ENCODE measurements around the gene TRIM40. TPM values are rescaled to one million over a fixed set of nuclear protein-coding genes. Genes with fewer than 3 reads are reported as not detected.
"Not testable (repeated sequence)": the region's sequence is repeated elsewhere in the genome, so short reads cannot be mapped to it uniquely, and the experiment has no call there.

TRIM40 gene
- polyA plus RNA-seq, 2 donors: 0.02 TPM; not detected in 1

GRCh38 chr6:30130179-30130679 lies 5.7 kb upstream of the TRIM40 start:
- Histone ChIP-seq H3K4me1 (ENCODE audit: control insufficient read depth in 2 of 2, insufficient read depth in 2 of 2, low read length in 1 of 2) (peaks cover 0 to 2% of the 10 kb centered on the region in 2 donors), H3K27ac (ENCODE audit: low read depth in 2 of 2, low read length in 1 of 2) (no peak overlapping the region), H3K4me3 (ENCODE audit: low read depth in 1 of 2, low read length in 2 of 2) (no peak overlapping the region), H3K9me3 (ENCODE audit: control insufficient read depth in 2 of 2, insufficient read depth in 1 of 2, low read depth in 1 of 2, low read length in 1 of 2) (no peaks in the 10 kb centered on the region), H3K27me3 (ENCODE audit: control insufficient read depth in 1 of 2, insufficient read depth in 2 of 2, low read length in 2 of 2) (peaks cover 0 to 4% of the 10 kb centered on the region in 2 donors), H3K36me3 (ENCODE audit: control insufficient read depth in 2 of 2, insufficient read depth in 2 of 2, low read length in 1 of 2) (no peaks in the 10 kb centered on the region)
- WGBS, 2 donors: 61 to 67% methylated on average over 4 of the region's 4 CpGs

- peaks cover 0 to 4% of the 10 kb centered on the region in 2 donors for H3K27me3 ChIP-seq (ENCODE audit: control insufficient read depth in 1 of 2, insufficient read depth in 2 of 2, low read length in 2 of 2)
- 25 to 32% methylated on average over 16 of the region's 16 CpGs for WGBS, 2 donors
- no peak overlapping the region for H3K27ac ChIP-seq (ENCODE audit: low read depth in 2 of 2, low read length in 1 of 2)
- no peaks in the 10 kb centered on the region for H3K36me3 ChIP-seq (ENCODE audit: control insufficient read depth in 2 of 2, insufficient read depth in 2 of 2, low read length in 1 of 2)
- no peak overlapping the region for H3K4me3 ChIP-seq (ENCODE audit: low read depth in 1 of 2, low read length in 2 of 2)
- no peaks in the 10 kb centered on the region for H3K9me3 ChIP-seq (ENCODE audit: control insufficient read depth in 2 of 2, insufficient read depth in 1 of 2, low read depth in 1 of 2, low read length in 1 of 2)
- peaks cover 0 to 2% of the 10 kb centered on the region in 2 donors for H3K4me1 ChIP-seq (ENCODE audit: control insufficient read depth in 2 of 2, insufficient read depth in 2 of 2, low read length in 1 of 2)
These were observed 4.8 kb upstream of the TRIM40 start for GRCh38 chr6:30130887-30131862.

GRCh38 chr6:30131947-30132497 lies 3.9 kb upstream of the TRIM40 start:
- Histone ChIP-seq H3K27ac (ENCODE audit: low read depth in 2 of 2, low read length in 1 of 2) (no peak overlapping the region), H3K4me1 (ENCODE audit: control insufficient read depth in 2 of 2, insufficient read depth in 2 of 2, low read length in 1 of 2) (peaks cover 0 to 2% of the 10 kb centered on the region in 2 donors), H3K4me3 (ENCODE audit: low read depth in 1 of 2, low read length in 2 of 2) (no peak overlapping the region), H3K27me3 (ENCODE audit: control insufficient read depth in 1 of 2, insufficient read depth in 2 of 2, low read length in 2 of 2) (peaks cover 0 to 4% of the 10 kb centered on the region in 2 donors), H3K9me3 (ENCODE audit: control insufficient read depth in 2 of 2, insufficient read depth in 1 of 2, low read depth in 1 of 2, low read length in 1 of 2) (no peaks in the 10 kb centered on the region), H3K36me3 (ENCODE audit: control insufficient read depth in 2 of 2, insufficient read depth in 2 of 2, low read length in 1 of 2) (no peaks in the 10 kb centered on the region)
- 81 to 89% methylated on average over 2 of the region's 2 CpGs for WGBS, 2 donors

- no peak overlapping the region for H3K4me3 ChIP-seq (ENCODE audit: low read depth in 1 of 2, low read length in 2 of 2)
- 83 to 88% methylated on average over 2 of the region's 2 CpGs for WGBS, 2 donors
- H3K9me3 ChIP-seq (ENCODE audit: control insufficient read depth in 2 of 2, insufficient read depth in 1 of 2, low read depth in 1 of 2, low read length in 1 of 2): no peaks in the 10 kb centered on the region
- H3K36me3 ChIP-seq (ENCODE audit: control insufficient read depth in 2 of 2, insufficient read depth in 2 of 2, low read length in 1 of 2): no peaks in the 10 kb centered on the region
- peaks cover 0 to 3% of the 10 kb centered on the region in 2 donors for H3K27me3 ChIP-seq (ENCODE audit: control insufficient read depth in 1 of 2, insufficient read depth in 2 of 2, low read length in 2 of 2)
- no peaks in the 10 kb centered on the region for H3K4me1 ChIP-seq (ENCODE audit: control insufficient read depth in 2 of 2, insufficient read depth in 2 of 2, low read length in 1 of 2)
- no peak overlapping the region for H3K27ac ChIP-seq (ENCODE audit: low read depth in 2 of 2, low read length in 1 of 2)
These were observed 793 bp upstream of the TRIM40 start for GRCh38 chr6:30135147-30135546.

GRCh38 chr6:30136570-30137286 lies 788 bp downstream of the TRIM40 start:
- Histone ChIP-seq H3K27me3 (ENCODE audit: control insufficient read depth in 1 of 2, insufficient read depth in 2 of 2, low read length in 2 of 2) (peaks cover 0 to 3% of the 10 kb centered on the region in 2 donors), H3K4me1 (ENCODE audit: control insufficient read depth in 2 of 2, insufficient read depth in 2 of 2, low read length in 1 of 2) (no peaks in the 10 kb centered on the region), H3K27ac (ENCODE audit: low read depth in 2 of 2, low read length in 1 of 2) (no peak overlapping the region), H3K9me3 (ENCODE audit: control insufficient read depth in 2 of 2, insufficient read depth in 1 of 2, low read depth in 1 of 2, low read length in 1 of 2) (no peaks in the 10 kb centered on the region), H3K36me3 (ENCODE audit: control insufficient read depth in 2 of 2, insufficient read depth in 2 of 2, low read length in 1 of 2) (no peaks in the 10 kb centered on the region), H3K4me3 (ENCODE audit: low read depth in 1 of 2, low read length in 2 of 2) (no peak overlapping the region)
- 73 to 76% methylated on average over 11 of the region's 11 CpGs for WGBS, 2 donors

- not testable (repeated sequence) for H3K36me3 ChIP-seq (ENCODE audit: control insufficient read depth in 2 of 2, insufficient read depth in 2 of 2, low read length in 1 of 2); H3K4me1 ChIP-seq (ENCODE audit: control insufficient read depth in 2 of 2, insufficient read depth in 2 of 2, low read length in 1 of 2); H3K4me3 ChIP-seq (ENCODE audit: low read depth in 1 of 2, low read length in 2 of 2); H3K27me3 ChIP-seq (ENCODE audit: control insufficient read depth in 1 of 2, insufficient read depth in 2 of 2, low read length in 2 of 2); H3K9me3 ChIP-seq (ENCODE audit: control insufficient read depth in 2 of 2, insufficient read depth in 1 of 2, low read depth in 1 of 2, low read length in 1 of 2); H3K27ac ChIP-seq (ENCODE audit: low read depth in 2 of 2, low read length in 1 of 2)
- WGBS, 2 donors: 82% methylated on average over 8 of the region's 8 CpGs
These were observed 4.3 kb downstream of the TRIM40 start for GRCh38 chr6:30140240-30140639.

- H3K27me3 ChIP-seq (ENCODE audit: control insufficient read depth in 1 of 2, insufficient read depth in 2 of 2, low read length in 2 of 2): peaks cover 0 to 3% of the 10 kb centered on the region in 2 donors
- H3K27ac ChIP-seq (ENCODE audit: low read depth in 2 of 2, low read length in 1 of 2): no peak overlapping the region
- H3K4me3 ChIP-seq (ENCODE audit: low read depth in 1 of 2, low read length in 2 of 2): no peak overlapping the region
- H3K9me3 ChIP-seq (ENCODE audit: control insufficient read depth in 2 of 2, insufficient read depth in 1 of 2, low read depth in 1 of 2, low read length in 1 of 2): no peaks in the 10 kb centered on the region
- no peaks in the 10 kb centered on the region for H3K36me3 ChIP-seq (ENCODE audit: control insufficient read depth in 2 of 2, insufficient read depth in 2 of 2, low read length in 1 of 2)
- no peaks in the 10 kb centered on the region for H3K4me1 ChIP-seq (ENCODE audit: control insufficient read depth in 2 of 2, insufficient read depth in 2 of 2, low read length in 1 of 2)
- 58 to 66% methylated on average over 3 of the region's 3 CpGs for WGBS, 2 donors
These were observed 6.7 kb downstream of the TRIM40 start for GRCh38 chr6:30142665-30143064.

- H3K36me3 ChIP-seq (ENCODE audit: control insufficient read depth in 2 of 2, insufficient read depth in 2 of 2, low read length in 1 of 2): no peaks in the 10 kb centered on the region
- WGBS, 2 donors: 48 to 52% methylated on average over 2 of the region's 2 CpGs
- no peaks in the 10 kb centered on the region for H3K4me1 ChIP-seq (ENCODE audit: control insufficient read depth in 2 of 2, insufficient read depth in 2 of 2, low read length in 1 of 2)
- peaks cover 0 to under 1% of the 10 kb centered on the region in 2 donors for H3K27me3 ChIP-seq (ENCODE audit: control insufficient read depth in 1 of 2, insufficient read depth in 2 of 2, low read length in 2 of 2)
- no peaks in the 10 kb centered on the region for H3K9me3 ChIP-seq (ENCODE audit: control insufficient read depth in 2 of 2, insufficient read depth in 1 of 2, low read depth in 1 of 2, low read length in 1 of 2)
- H3K27ac ChIP-seq (ENCODE audit: low read depth in 2 of 2, low read length in 1 of 2): no peak overlapping the region
- H3K4me3 ChIP-seq (ENCODE audit: low read depth in 1 of 2, low read length in 2 of 2): no peak overlapping the region
These were observed 7.8 kb downstream of the TRIM40 start for GRCh38 chr6:30143780-30144179.

- Histone ChIP-seq H3K9me3 (ENCODE audit: control insufficient read depth in 2 of 2, insufficient read depth in 1 of 2, low read depth in 1 of 2, low read length in 1 of 2) (no peaks in the 10 kb centered on the region), H3K4me1 (ENCODE audit: control insufficient read depth in 2 of 2, insufficient read depth in 2 of 2, low read length in 1 of 2) (no peaks in the 10 kb centered on the region), H3K36me3 (ENCODE audit: control insufficient read depth in 2 of 2, insufficient read depth in 2 of 2, low read length in 1 of 2) (no peaks in the 10 kb centered on the region), H3K27ac (ENCODE audit: low read depth in 2 of 2, low read length in 1 of 2) (no peak overlapping the region), H3K27me3 (ENCODE audit: control insufficient read depth in 1 of 2, insufficient read depth in 2 of 2, low read length in 2 of 2) (no peaks in the 10 kb centered on the region), H3K4me3 (ENCODE audit: low read depth in 1 of 2, low read length in 2 of 2) (no peak overlapping the region)
- WGBS, 2 donors: 60 to 71% methylated on average over 6 of the region's 6 CpGs
These were observed 8.9 kb downstream of the TRIM40 start for GRCh38 chr6:30144811-30145210.
